Endometrial microvascular endothelial cells (primary cell): ENCODE measurements around the gene DHRS4. TPM values are rescaled to one million over a fixed set of nuclear protein-coding genes. Genes with fewer than 3 reads are reported as not detected.

Experiments
- in situ Hi-C: cut with HindIII; loops from 2 replicates; pipeline ENCODE4 v1.10.0; 2017; ENCODE audit warnings: low sequenced_read_pairs, low pct_unique_long_range_greater_than_20kb; ENCODE audit errors: inconsistent ontology term
- total RNA-seq: library from RNA; depleted of rRNA; stranded (reverse); fragments of >200 nt; gene quantifications from one replicate; pipeline ENCODE4 v1.2.3, GENCODE V29; 2015; ENCODE audit errors: inconsistent ontology term

DHRS4 gene
- total RNA-seq: 66.2 TPM

- in situ Hi-C loops: no loop called here
Observed at GRCh38 chr14:23953464-23954278, at the start of gene DHRS4. Gene DHRS4 (plus strand): TSS chr14:23953770. CDS start chr14:23953789, 19 bp downstream.

GRCh38 chr14:23910101-23910875, 43.3 kb upstream of the DHRS4 start:
- in situ Hi-C loops: no loop called here

GRCh38 chr14:23910876-23911210, 42.7 kb upstream of the DHRS4 start:
- in situ Hi-C loops: no loop called here

- in situ Hi-C loops: no loop called here
Observed at GRCh38 chr14:23915559-23915958, 38.0 kb upstream of the DHRS4 start.

GRCh38 chr14:23916004-23916403, 37.6 kb upstream of the DHRS4 start:
- in situ Hi-C loops: no loop called here

GRCh38 chr14:23916446-23916845, 37.1 kb upstream of the DHRS4 start:
- in situ Hi-C loops: no loop called here

GRCh38 chr14:23922545-23922944, 31.0 kb upstream of the DHRS4 start:
- in situ Hi-C loops: no loop called here

- in situ Hi-C loops: no loop called here
Observed at GRCh38 chr14:23925523-23926075, 28.0 kb upstream of the DHRS4 start.

GRCh38 chr14:23926543-23926942, 27.0 kb upstream of the DHRS4 start:
- in situ Hi-C loops: no loop called here

GRCh38 chr14:23929136-23929535, 24.4 kb upstream of the DHRS4 start:
- in situ Hi-C loops: no loop called here

GRCh38 chr14:23929822-23930294, 23.7 kb upstream of the DHRS4 start:
- in situ Hi-C loops: no loop called here

GRCh38 chr14:23930742-23931141, 22.8 kb upstream of the DHRS4 start:
- in situ Hi-C loops: no loop called here

- in situ Hi-C loops: no loop called here
Observed at GRCh38 chr14:23931721-23932289, 21.8 kb upstream of the DHRS4 start.

- in situ Hi-C loops: no loop called here
Observed at GRCh38 chr14:23932639-23933038, 20.9 kb upstream of the DHRS4 start.

- in situ Hi-C loops: no loop called here
Observed at GRCh38 chr14:23933108-23933741, 20.3 kb upstream of the DHRS4 start.

GRCh38 chr14:23933742-23934128, 19.8 kb upstream of the DHRS4 start:
- in situ Hi-C loops: no loop called here

GRCh38 chr14:23935158-23935557, 18.4 kb upstream of the DHRS4 start:
- in situ Hi-C loops: no loop called here

GRCh38 chr14:23936084-23936829, 17.3 kb upstream of the DHRS4 start:
- in situ Hi-C loops: no loop called here
